HCT116 (cell line): ENCODE measurements around the gene KCNC2. TPM values are rescaled to one million over a fixed set of nuclear protein-coding genes. Genes with fewer than 3 reads are reported as not detected.

Experiments used
- ATAC-seq: fragments of 200-7000 bp; cut with Tn5 transposase; 2 replicates; pipeline ENCODE4 v1.9.1; 2020; ENCODE audit warnings: mild to moderate bottlenecking, moderate library complexity
- BruUV-seq: library from RNA; stranded (reverse); fragments of 400-500 nt; replicated peaks from 2 replicates; lab custom pipeline; 2021; lab: Mats Ljungman, UMichigan
- CTCF ChIA-PET: fragments of 300-600 bp; sonication (Branson Sonifier 250); formaldehyde crosslinking; loops from one replicate; lab custom pipeline; 2021; ENCODE audit warnings: antibody characterized with exemption; lab: Charles Lee
- POLR2A ChIA-PET: fragments of 300-600, 350-600 bp; sonication (Branson Sonifier 250); formaldehyde crosslinking; loops from one replicate; lab custom pipeline; 2021; ENCODE audit warnings: antibody characterized with exemption; lab: Charles Lee
- RAD21 ChIA-PET, 2 experiments: fragments of 300-600 bp; sonication (Branson Sonifier 250); formaldehyde crosslinking; loops; one replicate each; lab custom pipeline; 2023; ENCODE audit warnings: low total read pairs in 2 of 2; ENCODE audit not compliant: uncharacterized antibody in 2 of 2, unreplicated experiment in 2 of 2, low non-redundant PET in 1 of 2; lab: Charles Lee
- DNase-seq: peaks from one replicate; pipeline ENCODE4 v3.0.0-alpha.2; 2010; ENCODE audit warnings: low read depth, low spot score
- H2AFZ ChIP-seq: fragments of 200-600 bp; shearing (Covaris generic), sonication (generic); 2 replicates; pipeline ENCODE4 v1.6.1; 2017; ENCODE audit warnings: low read depth, mixed run types, mixed read lengths, antibody characterized with exemption, low read length; ENCODE audit not compliant: poor library complexity, severe bottlenecking
- H3K27ac ChIP-seq: 2 replicates; pipeline ENCODE4 v1.5.1; 2012; ENCODE audit warnings: low read depth, low read length
- H3K27me3 ChIP-seq: fragments of 200-600 bp; sonication (generic); 2 replicates; pipeline ENCODE4 v1.6.1; 2016; ENCODE audit warnings: mixed run types, low read length, mixed read lengths; ENCODE audit not compliant: insufficient read depth
- H3K36me3 ChIP-seq, 2 experiments: fragments of 200-500 bp in 1 of 2; fragments of 200-600 bp in 1 of 2; sonication (Bioruptor generic) in 1 of 2; sonication (generic) in 1 of 2; 2 replicates each; pipeline versions ENCODE4 v1.5.1 to v1.6.1; 2014 to 2016; ENCODE audit warnings: low read length in 2 of 2, inconsistent platforms in 1 of 2, mixed read lengths in 1 of 2, mixed run types in 1 of 2; ENCODE audit not compliant: insufficient read depth in 2 of 2, control insufficient read depth in 1 of 2
- H3K4me1 ChIP-seq, 2 experiments: fragments of 200-600 bp in 1 of 2; sonication (generic) in 1 of 2; 2 replicates each; pipeline versions ENCODE4 v1.5.1 to v1.6.1; 2012 to 2017; ENCODE audit warnings: low read length in 2 of 2, inconsistent platforms in 1 of 2, mild to moderate bottlenecking in 1 of 2, mixed read lengths in 1 of 2, mixed run types in 1 of 2, moderate library complexity in 1 of 2; ENCODE audit not compliant: insufficient read depth in 2 of 2, control insufficient read depth in 1 of 2
- H3K4me2 ChIP-seq: fragments of 200-600 bp; sonication (generic); 2 replicates; pipeline ENCODE4 v1.6.1; 2017; ENCODE audit warnings: mixed run types, low read length, mixed read lengths
- H3K4me3 ChIP-seq, 2 experiments: fragments of 200-600 bp in 1 of 2; sonication (generic) in 1 of 2; replicated peaks in 1 of 2; 2 replicates each; pipeline ENCODE4 v1.5.1; 2011 to 2016; ENCODE audit warnings: low read length in 2 of 2, control low read depth in 1 of 2, low read depth in 1 of 2, mild to moderate bottlenecking in 1 of 2, mixed read lengths in 1 of 2, mixed run types in 1 of 2
- H3K79me2 ChIP-seq: fragments of 200-600 bp; sonication (generic); 2 replicates; pipeline ENCODE4 v1.6.1; 2017; ENCODE audit warnings: mild to moderate bottlenecking, mixed run types, low read length, moderate library complexity, mixed read lengths; ENCODE audit not compliant: insufficient read depth
- H3K9ac ChIP-seq: fragments of 200-600 bp; sonication (generic); 2 replicates; pipeline ENCODE4 v1.6.1; 2016; ENCODE audit warnings: low read length, mixed read lengths
- H3K9me2 ChIP-seq: fragments of 200-600 bp; sonication (generic), shearing (Covaris generic); 2 replicates; pipeline ENCODE4 v1.6.1; 2017; ENCODE audit warnings: mixed run types, mild to moderate bottlenecking, moderate library complexity; ENCODE audit not compliant: insufficient read depth
- H3K9me3 ChIP-seq, 2 experiments: fragments of 200-500 bp in 1 of 2; fragments of 200-600 bp in 1 of 2; sonication (Bioruptor generic) in 1 of 2; sonication (generic) in 1 of 2; 2 replicates each; pipeline ENCODE4 v1.6.1; 2014 to 2017; ENCODE audit warnings: low read length in 2 of 2, mixed read lengths in 2 of 2, inconsistent platforms in 1 of 2, low read depth in 1 of 2, mild to moderate bottlenecking in 1 of 2, mixed run types in 1 of 2, moderate library complexity in 1 of 2; ENCODE audit not compliant: control insufficient read depth in 1 of 2, insufficient read depth in 1 of 2
- H4K20me1 ChIP-seq: fragments of 200-600 bp; sonication (generic), shearing (Covaris generic); 2 replicates; pipeline ENCODE4 v1.6.1; 2017; ENCODE audit warnings: mixed run types, mild to moderate bottlenecking, moderate library complexity; ENCODE audit not compliant: insufficient read depth
- ATF3 ChIP-seq: IDR thresholded peaks from 2 replicates; pipeline ENCODE4 v1.6.1; 2012
- CBX3 ChIP-seq: IDR thresholded peaks from 2 replicates; pipeline ENCODE4 v1.6.1; 2012; ENCODE audit warnings: low read depth
- CEBPB ChIP-seq: IDR thresholded peaks from 2 replicates; pipeline ENCODE4 v1.6.1; 2012; ENCODE audit warnings: low read depth
- EGR1 ChIP-seq: IDR thresholded peaks from 2 replicates; pipeline ENCODE4 v1.6.1; 2012; ENCODE audit warnings: low read depth
- FOSL1 ChIP-seq: IDR thresholded peaks from 2 replicates; pipeline ENCODE4 v1.6.1; 2012; ENCODE audit warnings: low read depth
- JUND ChIP-seq: IDR thresholded peaks from 2 replicates; pipeline ENCODE4 v1.6.1; 2012
- MAX ChIP-seq: IDR thresholded peaks from 2 replicates; pipeline ENCODE4 v1.6.1; 2012
- RAD21 ChIP-seq: IDR thresholded peaks from 2 replicates; pipeline ENCODE4 v1.6.1; 2012; ENCODE audit warnings: low read depth, mild to moderate bottlenecking
- SIN3A ChIP-seq: IDR thresholded peaks from 2 replicates; pipeline ENCODE4 v1.6.1; 2012; ENCODE audit warnings: low read depth
- SP1 ChIP-seq: IDR thresholded peaks from 2 replicates; pipeline ENCODE4 v1.6.1; 2012; ENCODE audit warnings: low read depth
- TCF7L2 ChIP-seq: IDR thresholded peaks from 2 replicates; pipeline ENCODE4 v1.7.0; 2011; ENCODE audit warnings: borderline replicate concordance, inconsistent platforms; ENCODE audit not compliant: insufficient read depth, insufficient read length; ENCODE audit errors: extremely low read depth
- ZBTB33 ChIP-seq: IDR thresholded peaks from 2 replicates; pipeline ENCODE4 v1.6.1; 2011; ENCODE audit warnings: mild to moderate bottlenecking, low read length, moderate library complexity; ENCODE audit not compliant: insufficient replicate concordance; ENCODE audit errors: extremely low read depth
- ZFX ChIP-seq: fragments of 450-650 bp; IDR thresholded peaks from 2 replicates; pipeline ENCODE4 v1.6.1; 2017
- ZNF274 ChIP-seq: fragments of 200-500 bp; sonication (Bioruptor generic); IDR thresholded peaks from 2 replicates; pipeline ENCODE4 v1.6.1; 2014; ENCODE audit warnings: mild to moderate bottlenecking, low read depth, low read length, inconsistent platforms
- intact Hi-C: fragments of 100-400 bp; cut with micrococcal nuclease; formaldehyde crosslinking; loops from 2 replicates; pipeline ENCODE4 v1.10.0; 2022
- total RNA-seq: library from RNA; stranded (reverse); gene quantifications from one replicate; pipeline ENCODE4 v1.2.1, GENCODE V29; 2021; ENCODE audit not compliant: unreplicated experiment

KCNC2 gene
- total RNA-seq, 1 experiment from 2014 or later, result not detected

GRCh38 chr12:75196408-75196807 lies 13.2 kb downstream of the KCNC2 start:
- ChIA-PET RAD21 (no interaction called here), POLR2A (no interaction called here)
- Histone ChIP-seq H4K20me1 (no peaks in the 10 kb centered on the region), H3K4me2 (peak overlapping the region; percentile 17; the same call in 1 of the 2 replicates), H3K27me3 (no peaks in the 10 kb centered on the region), H3K27ac (no peak overlapping the region), H3K79me2 (no peaks in the 10 kb centered on the region), H3K9ac (no peak overlapping the region), H3K4me3 (no peak overlapping the region), H3K9me3 (no peaks in the 10 kb centered on the region), H3K36me3 (no peaks in the 10 kb centered on the region), H2AFZ (peak overlapping the region; percentile 50)
- DNase-seq (no peak), ATAC-seq (no peak)
- intact Hi-C loops, result loop anchor here (5.0 kb wide), 1 partner anchor 1161 kb away; no protein-coding TSS in a partner anchor
- no TSS peak for BruUV-seq
- TF ChIP-seq SP1 (no peak), ZFX (no peak), MAX (no peak), SIN3A (no peak), ATF3 (no peak), EGR1 (no peak), TCF7L2 (no peak), RAD21 (no peak), ZBTB33 (no peak), FOSL1 (no peak), JUND (no peak), CEBPB (no peak), ZNF274 (no peak), CBX3 (no peak)
- TF ChIP-seq, all 23 proteins: peak for 0
- CTCF ChIA-PET, result no interaction called here
- Histone ChIP-seq H3K9me2 (no peaks in the 10 kb centered on the region), H3K4me1 (peaks cover 0 to 8% of the 10 kb centered on the region in 2 experiments; a peak in 2 of 4 replicates)
